ENCODE measurements around the gene FHIP1B.

Gene FHIP1B

DNA sequence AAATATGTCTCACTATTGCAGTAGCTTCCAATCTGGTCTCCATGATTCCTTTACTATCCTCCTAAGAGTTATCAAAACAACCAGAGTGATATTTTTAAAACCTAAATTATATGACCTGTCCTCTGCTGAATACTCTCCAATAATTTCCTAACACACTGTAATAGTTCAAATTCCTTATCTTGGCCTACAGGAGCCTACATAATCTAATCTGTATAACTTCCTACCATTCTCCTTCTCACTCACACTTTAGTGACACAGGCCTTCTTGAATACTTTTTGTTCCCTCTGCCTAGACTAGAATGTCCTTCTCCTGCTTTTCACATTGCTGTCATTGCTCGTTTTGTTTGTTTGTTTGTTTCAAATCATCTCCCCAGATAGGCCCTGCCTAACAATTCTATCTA, 9.4 kb downstream of the FHIP1B start:
- Histone ChIP-seq H3K9me3 (ENCODE audit: severe bottlenecking) (no peaks in the 10 kb centered on the region), H3K36me3 (peaks cover 37% of the 10 kb centered on the region)
- no peak for DNase-seq

GRCh38 chr11:6224421-6224820, 10.0 kb downstream of the FHIP1B start:
- TF ChIP-seq, protein P1, sequence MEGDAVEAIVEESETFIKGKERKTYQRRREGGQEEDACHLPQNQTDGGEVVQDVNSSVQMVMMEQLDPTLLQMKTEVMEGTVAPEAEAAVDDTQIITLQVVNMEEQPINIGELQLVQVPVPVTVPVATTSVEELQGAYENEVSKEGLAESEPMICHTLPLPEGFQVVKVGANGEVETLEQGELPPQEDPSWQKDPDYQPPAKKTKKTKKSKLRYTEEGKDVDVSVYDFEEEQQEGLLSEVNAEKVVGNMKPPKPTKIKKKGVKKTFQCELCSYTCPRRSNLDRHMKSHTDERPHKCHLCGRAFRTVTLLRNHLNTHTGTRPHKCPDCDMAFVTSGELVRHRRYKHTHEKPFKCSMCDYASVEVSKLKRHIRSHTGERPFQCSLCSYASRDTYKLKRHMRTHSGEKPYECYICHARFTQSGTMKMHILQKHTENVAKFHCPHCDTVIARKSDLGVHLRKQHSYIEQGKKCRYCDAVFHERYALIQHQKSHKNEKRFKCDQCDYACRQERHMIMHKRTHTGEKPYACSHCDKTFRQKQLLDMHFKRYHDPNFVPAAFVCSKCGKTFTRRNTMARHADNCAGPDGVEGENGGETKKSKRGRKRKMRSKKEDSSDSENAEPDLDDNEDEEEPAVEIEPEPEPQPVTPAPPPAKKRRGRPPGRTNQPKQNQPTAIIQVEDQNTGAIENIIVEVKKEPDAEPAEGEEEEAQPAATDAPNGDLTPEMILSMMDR (IDR thresholded peaks at IDR 0.05; ENCODE audit: low read depth, low read length): no peak
- no peaks in the 10 kb centered on the region for H3K27me3 ChIP-seq (ENCODE audit: insufficient read depth, low read depth, severe bottlenecking)
- no peak overlapping the region for H3K4me3 ChIP-seq (ENCODE audit: low read depth, low read length)
- H3K27ac ChIP-seq: no peak overlapping the region
- DNase-seq: no peak
- H3K9me3 ChIP-seq (ENCODE audit: severe bottlenecking): no peaks in the 10 kb centered on the region
- H3K36me3 ChIP-seq: peaks cover 43% of the 10 kb centered on the region

More for the DNA sequence above, 9.4 kb downstream of the FHIP1B start:
- TF ChIP-seq, protein P1 (IDR thresholded peaks at IDR 0.05; ENCODE audit: low read depth, low read length): no peak
- H3K27me3 ChIP-seq (ENCODE audit: insufficient read depth, low read depth, severe bottlenecking): no peaks in the 10 kb centered on the region
- H3K4me3 ChIP-seq (ENCODE audit: low read depth, low read length): no peak overlapping the region
- no peak overlapping the region for H3K27ac ChIP-seq

DNA sequence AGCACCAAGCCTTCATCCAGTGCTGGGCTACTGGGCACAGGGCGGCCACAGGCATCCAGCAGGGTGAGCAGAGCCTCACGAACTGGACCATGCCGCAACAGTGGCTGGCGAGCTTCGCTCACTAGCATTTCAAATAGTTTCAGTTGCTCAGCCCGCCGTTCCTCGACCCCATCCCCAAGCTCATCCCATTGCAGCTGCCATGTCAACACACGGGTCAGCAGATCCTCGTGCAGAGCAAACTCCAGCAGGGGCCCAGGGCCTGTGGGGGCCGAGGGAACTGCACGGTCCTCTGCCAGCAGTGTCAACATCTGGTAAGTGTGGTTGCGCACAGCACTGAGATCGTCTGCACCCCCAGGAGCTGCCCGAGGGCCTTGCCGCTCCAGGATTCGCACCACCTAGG, 10.6 kb downstream of the FHIP1B start:
- no peak for DNase-seq
- peaks cover 48% of the 10 kb centered on the region for H3K36me3 ChIP-seq
- H3K27ac ChIP-seq: no peak overlapping the region
- H3K27me3 ChIP-seq (ENCODE audit: insufficient read depth, low read depth, severe bottlenecking): no peaks in the 10 kb centered on the region
- TF ChIP-seq, protein P1 (IDR thresholded peaks at IDR 0.05; ENCODE audit: low read depth, low read length): no peak
- no peaks in the 10 kb centered on the region for H3K9me3 ChIP-seq (ENCODE audit: severe bottlenecking)
- no peak overlapping the region for H3K4me3 ChIP-seq (ENCODE audit: low read depth, low read length)

DNA sequence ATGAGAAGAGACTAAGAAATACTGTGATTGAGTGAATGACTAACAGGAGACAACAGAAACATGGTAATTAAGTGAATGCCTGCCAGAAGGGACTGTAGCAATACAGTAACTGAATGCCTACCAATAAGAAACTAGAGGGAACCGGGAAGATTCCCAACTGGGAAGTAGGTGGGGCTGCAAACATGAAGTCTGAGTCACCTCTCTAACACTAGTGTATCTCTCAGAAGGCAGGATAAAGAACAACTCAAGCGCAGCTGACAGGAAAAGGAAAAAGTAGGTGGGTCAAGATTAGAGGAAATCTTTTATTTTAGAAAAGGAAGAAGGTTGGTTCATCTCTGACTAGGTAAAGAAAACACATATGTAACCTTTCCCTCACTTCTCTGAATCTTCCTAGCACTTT, 15.1 kb downstream of the FHIP1B start:
- no peak for DNase-seq

DNA sequence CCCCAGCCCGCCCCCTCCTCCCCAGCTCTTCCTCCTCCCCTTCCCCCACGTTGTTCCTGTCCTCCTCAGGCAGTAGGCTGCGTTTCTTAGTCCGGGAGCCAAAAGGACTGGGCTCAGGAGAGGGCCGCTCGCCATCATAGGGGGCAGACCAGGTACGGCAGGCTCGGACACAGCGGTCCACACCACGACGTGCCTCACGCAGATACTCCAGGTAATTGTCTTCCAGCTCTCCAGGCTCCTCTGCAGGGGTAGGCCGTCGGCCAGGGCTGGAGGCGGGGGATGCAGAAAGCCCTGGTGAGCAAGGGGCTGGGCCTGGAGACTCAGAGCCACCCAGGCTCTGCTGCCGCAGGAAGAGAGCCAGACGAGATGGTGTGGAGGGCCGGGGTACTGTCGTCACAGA, 16.7 kb downstream of the FHIP1B start:
- TF ChIP-seq, protein P1 (IDR thresholded peaks at IDR 0.05; ENCODE audit: low read depth, low read length): no peak
- no peaks in the 10 kb centered on the region for H3K27me3 ChIP-seq (ENCODE audit: insufficient read depth, low read depth, severe bottlenecking)
- peaks cover 72% of the 10 kb centered on the region for H3K36me3 ChIP-seq
- H3K4me3 ChIP-seq (ENCODE audit: low read depth, low read length): no peak overlapping the region
- no peaks in the 10 kb centered on the region for H3K9me3 ChIP-seq (ENCODE audit: severe bottlenecking)
- no peak for DNase-seq
- no peak overlapping the region for H3K27ac ChIP-seq

More for the DNA sequence above, 15.1 kb downstream of the FHIP1B start:
- Histone ChIP-seq H3K4me3 (ENCODE audit: low read depth, low read length) (no peak overlapping the region), H3K9me3 (ENCODE audit: severe bottlenecking) (no peaks in the 10 kb centered on the region), H3K36me3 (peaks cover 75% of the 10 kb centered on the region), H3K27ac (no peak overlapping the region), H3K27me3 (ENCODE audit: insufficient read depth, low read depth, severe bottlenecking) (no peaks in the 10 kb centered on the region)
- TF ChIP-seq, protein P1 (IDR thresholded peaks at IDR 0.05; ENCODE audit: low read depth, low read length): no peak

GRCh38 chr11:6216501-6216900, 17.9 kb downstream of the FHIP1B start:
- Histone ChIP-seq H3K9me3 (ENCODE audit: severe bottlenecking) (no peaks in the 10 kb centered on the region), H3K36me3 (peaks cover 65% of the 10 kb centered on the region), H3K27me3 (ENCODE audit: insufficient read depth, low read depth, severe bottlenecking) (no peaks in the 10 kb centered on the region), H3K4me3 (ENCODE audit: low read depth, low read length) (no peak overlapping the region), H3K27ac (no peak overlapping the region)
- no peak for DNase-seq
- TF ChIP-seq, protein P1 (IDR thresholded peaks at IDR 0.05; ENCODE audit: low read depth, low read length): no peak

All from WERI-Rb-1 (cell line).